ENCODE measurements around the gene ASPG. TPM values are rescaled to one million over a fixed set of nuclear protein-coding genes. Genes with fewer than 3 reads are reported as not detected.

ASPG gene
- total RNA-seq, 1 donor from 2014 or later, result 4.6 TPM

DNA sequence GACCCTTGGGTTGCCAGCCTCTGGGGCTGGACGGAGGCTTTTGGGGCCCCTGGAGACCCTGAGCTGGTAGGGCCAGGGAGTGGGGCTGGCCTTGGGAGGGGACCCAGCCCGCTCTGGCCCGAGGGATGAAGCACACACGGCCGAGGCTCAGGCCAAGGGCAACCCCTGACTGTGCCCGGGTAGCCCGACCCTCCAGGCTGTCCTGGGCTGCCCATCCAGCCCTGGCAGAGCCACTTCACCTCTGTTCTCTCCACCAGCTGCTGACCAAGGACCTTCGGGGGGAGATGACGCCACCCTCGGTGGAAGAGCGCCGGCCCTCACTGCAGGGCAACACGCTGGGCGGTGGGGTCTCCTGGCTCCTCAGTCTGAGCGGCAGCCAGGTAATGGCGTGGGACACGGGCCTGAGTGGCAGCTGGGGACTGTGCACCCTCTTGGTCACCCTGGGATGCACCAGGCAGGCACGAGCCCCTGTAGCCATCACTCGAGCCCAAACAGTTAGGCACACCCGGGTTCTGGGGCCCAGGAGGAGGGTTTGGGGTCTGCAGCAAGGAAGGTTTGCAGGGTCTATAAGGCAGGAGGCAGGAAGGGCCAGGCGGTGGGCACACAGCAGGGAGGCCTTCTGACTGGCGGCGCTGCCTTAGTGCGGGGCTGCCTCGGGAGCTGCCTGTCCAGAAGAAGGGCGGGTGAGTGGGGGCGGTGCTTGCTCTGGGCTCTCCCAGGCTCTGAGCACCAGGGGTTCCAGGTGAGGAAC lies 19.7 kb downstream of the ASPG start:
- no peaks in the 10 kb centered on the region for H3K36me3 ChIP-seq
- intact Hi-C loops (cut with DNase I), result no loop called here
- ATAC-seq (peak in 1 of 2 donors; percentile 5), DNase-seq (peak; percentile 53)
- no peak overlapping the region for H3K27ac ChIP-seq
- TF ChIP-seq, protein P1, sequence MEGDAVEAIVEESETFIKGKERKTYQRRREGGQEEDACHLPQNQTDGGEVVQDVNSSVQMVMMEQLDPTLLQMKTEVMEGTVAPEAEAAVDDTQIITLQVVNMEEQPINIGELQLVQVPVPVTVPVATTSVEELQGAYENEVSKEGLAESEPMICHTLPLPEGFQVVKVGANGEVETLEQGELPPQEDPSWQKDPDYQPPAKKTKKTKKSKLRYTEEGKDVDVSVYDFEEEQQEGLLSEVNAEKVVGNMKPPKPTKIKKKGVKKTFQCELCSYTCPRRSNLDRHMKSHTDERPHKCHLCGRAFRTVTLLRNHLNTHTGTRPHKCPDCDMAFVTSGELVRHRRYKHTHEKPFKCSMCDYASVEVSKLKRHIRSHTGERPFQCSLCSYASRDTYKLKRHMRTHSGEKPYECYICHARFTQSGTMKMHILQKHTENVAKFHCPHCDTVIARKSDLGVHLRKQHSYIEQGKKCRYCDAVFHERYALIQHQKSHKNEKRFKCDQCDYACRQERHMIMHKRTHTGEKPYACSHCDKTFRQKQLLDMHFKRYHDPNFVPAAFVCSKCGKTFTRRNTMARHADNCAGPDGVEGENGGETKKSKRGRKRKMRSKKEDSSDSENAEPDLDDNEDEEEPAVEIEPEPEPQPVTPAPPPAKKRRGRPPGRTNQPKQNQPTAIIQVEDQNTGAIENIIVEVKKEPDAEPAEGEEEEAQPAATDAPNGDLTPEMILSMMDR (IDR thresholded peaks at IDR 0.05), result no peak
- peaks cover 4% of the 10 kb centered on the region for H3K27me3 ChIP-seq (ENCODE audit: low read depth)
- H3K9me3 ChIP-seq, result no peaks in the 10 kb centered on the region
- peaks cover 12% of the 10 kb centered on the region for H3K4me1 ChIP-seq
- H3K4me3 ChIP-seq, result no peak overlapping the region

DNA sequence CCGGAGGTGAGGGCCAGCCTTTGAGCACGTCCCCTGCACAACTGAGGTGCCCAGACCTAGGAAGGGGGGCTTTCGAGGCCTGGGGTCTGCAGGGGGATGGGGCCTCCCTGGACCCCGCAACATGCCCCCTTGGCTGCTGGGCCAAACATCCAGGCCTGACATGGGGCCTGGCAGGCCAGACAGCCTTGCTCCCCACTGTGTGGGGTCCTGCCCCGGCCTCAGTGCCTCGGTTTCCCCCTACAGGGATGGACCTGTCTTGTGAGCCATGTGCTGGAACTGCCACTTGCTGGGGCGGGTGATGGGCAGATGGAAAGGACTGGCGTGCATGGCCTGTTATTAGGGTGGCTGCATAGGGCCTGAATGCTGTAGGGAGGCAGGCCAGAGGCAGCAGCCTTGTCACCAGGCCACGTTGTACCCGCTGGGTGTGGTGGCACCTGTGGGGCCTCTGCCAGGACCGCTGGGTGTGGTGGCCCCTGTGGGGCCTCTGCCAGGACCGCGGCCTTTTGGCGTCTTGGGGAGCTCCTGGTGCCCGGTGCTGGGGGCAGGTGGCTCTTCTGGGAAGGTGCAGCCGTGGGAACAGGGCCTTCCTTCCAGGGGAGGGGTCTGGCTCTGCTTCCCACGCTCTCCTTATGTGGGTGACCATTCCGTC lies 20.4 kb downstream of the ASPG start:
- intact Hi-C loops (cut with DNase I), result no loop called here
- H3K27me3 ChIP-seq (ENCODE audit: low read depth), result peaks cover 4% of the 10 kb centered on the region
- no peak overlapping the region for H3K4me3 ChIP-seq
- peaks cover 8% of the 10 kb centered on the region for H3K4me1 ChIP-seq
- H3K9me3 ChIP-seq, result no peaks in the 10 kb centered on the region
- DNase-seq, result no peak
- H3K36me3 ChIP-seq, result no peaks in the 10 kb centered on the region
- TF ChIP-seq, protein P1 (IDR thresholded peaks at IDR 0.05), result no peak
- no peak for ATAC-seq
- H3K27ac ChIP-seq, result no peak overlapping the region

DNA sequence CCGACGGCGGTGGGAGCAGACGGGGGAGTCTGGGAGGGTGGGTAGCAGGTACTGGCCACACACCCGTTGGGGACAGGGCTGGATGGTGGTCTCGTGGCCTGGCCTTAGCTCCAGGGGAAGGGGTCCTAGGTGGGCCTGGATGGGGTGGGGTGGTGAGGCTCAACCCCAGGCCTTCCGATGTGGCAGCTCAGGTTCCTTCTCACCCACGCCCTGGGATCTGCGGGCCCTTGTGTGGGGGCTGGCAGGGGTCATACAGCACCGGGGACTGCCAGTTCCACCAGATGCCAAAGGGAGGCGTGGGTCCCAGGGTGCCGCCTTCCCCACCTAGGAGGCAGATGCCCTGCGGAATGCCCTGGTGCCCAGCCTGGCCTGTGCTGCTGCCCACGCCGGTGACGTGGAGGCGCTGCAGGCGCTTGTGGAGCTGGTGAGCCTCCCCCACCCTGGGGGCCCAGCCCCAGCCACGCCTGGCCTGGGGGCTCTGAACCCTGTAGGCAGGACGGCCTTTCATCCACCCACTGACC lies 21.0 kb downstream of the ASPG start:
- H3K4me3 ChIP-seq, result no peak overlapping the region
- TF ChIP-seq, protein P1 (IDR thresholded peaks at IDR 0.05), result no peak
- peaks cover 8% of the 10 kb centered on the region for H3K4me1 ChIP-seq
- H3K27ac ChIP-seq, result no peak overlapping the region
- no peaks in the 10 kb centered on the region for H3K9me3 ChIP-seq
- DNase-seq (no peak), ATAC-seq (no peak)
- H3K27me3 ChIP-seq (ENCODE audit: low read depth), result peaks cover 4% of the 10 kb centered on the region
- no peaks in the 10 kb centered on the region for H3K36me3 ChIP-seq
- intact Hi-C loops (cut with DNase I), result no loop called here

DNA sequence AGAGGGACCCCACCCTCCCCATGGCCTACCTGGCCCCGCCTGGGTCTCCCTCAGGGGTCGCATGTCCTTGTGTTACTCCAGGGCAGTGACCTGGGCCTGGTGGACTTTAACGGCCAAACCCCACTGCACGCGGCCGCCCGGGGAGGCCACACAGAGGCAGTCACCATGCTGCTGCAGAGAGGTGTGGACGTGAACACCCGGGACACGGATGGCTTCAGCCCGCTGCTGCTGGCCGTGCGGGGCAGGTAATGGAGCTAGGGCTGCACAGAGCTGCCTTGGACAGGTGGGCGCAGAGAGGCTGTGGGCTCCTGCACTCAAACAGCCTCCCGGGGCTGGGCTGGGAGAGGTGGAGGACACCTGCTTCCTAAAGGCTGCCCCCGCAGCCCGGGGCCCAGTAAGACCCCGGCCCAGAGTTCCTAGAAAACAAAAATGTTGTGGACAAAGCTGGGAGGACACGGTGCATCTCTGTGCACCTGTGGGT lies 21.6 kb downstream of the ASPG start:
- Histone ChIP-seq H3K27me3 (ENCODE audit: low read depth) (peaks cover 4% of the 10 kb centered on the region), H3K9me3 (no peaks in the 10 kb centered on the region), H3K4me3 (no peak overlapping the region), H3K27ac (no peak overlapping the region), H3K4me1 (peaks cover 8% of the 10 kb centered on the region), H3K36me3 (no peaks in the 10 kb centered on the region)
- intact Hi-C loops (cut with DNase I), result no loop called here
- TF ChIP-seq, protein P1 (IDR thresholded peaks at IDR 0.05), result no peak
- no peak for DNase-seq
- no peak for ATAC-seq

DNA sequence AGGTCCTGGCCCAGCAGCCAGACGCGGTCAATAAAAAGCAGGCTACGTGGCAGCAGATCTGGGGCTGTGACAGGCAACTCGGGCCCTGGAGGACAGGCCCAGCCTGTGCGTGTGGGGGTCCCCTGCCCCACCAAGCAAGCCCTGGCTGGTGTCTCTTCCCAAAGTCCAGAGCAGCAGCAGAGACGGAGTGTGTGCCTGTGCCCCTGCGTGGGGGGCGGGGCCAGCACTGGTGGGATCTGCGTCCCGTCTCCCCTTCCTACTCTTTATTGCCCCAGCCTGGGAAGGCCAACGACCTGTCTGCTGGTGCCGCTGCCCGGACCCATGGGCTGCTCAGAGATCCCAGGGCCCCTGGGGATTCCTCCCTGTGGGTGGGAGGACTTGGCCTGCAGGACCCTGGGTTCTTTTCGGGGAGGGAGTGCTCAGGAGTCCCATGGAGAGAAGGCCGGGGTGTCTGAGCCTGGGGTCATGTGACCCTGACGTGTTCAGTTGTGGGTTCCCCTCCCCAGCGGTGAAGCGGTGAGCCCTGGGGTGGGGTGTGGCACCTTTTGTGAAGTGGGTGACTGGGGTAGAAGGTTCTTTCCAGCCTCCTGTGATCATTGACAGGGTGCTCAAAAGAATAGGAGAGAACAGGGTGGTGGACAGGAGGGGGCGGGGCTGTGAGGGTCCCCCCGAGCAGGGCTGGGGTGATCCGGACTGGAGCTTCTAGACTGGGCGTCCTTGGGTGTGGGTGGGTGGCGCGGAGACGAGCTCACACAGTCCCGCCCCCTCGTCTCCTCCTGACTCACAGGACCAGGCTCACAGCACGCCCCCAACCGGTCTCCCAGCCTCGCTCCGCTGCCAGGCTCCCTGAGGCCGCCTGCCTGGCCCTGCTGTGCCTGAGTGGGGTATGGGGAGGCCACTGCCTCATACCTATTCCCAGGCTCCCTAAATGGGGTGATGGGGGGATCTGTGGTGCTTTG lies 22.4 kb downstream of the ASPG start:
- no peak overlapping the region for H3K27ac ChIP-seq
- peaks cover 8% of the 10 kb centered on the region for H3K4me1 ChIP-seq
- no peaks in the 10 kb centered on the region for H3K36me3 ChIP-seq
- no peaks in the 10 kb centered on the region for H3K9me3 ChIP-seq
- peak; percentile 1 to 26 for ATAC-seq
- peaks cover 4% of the 10 kb centered on the region for H3K27me3 ChIP-seq (ENCODE audit: low read depth)
- no peak overlapping the region for H3K4me3 ChIP-seq
- TF ChIP-seq, protein P1 (IDR thresholded peaks at IDR 0.05), result no peak
- intact Hi-C loops (cut with DNase I), result no loop called here
- DNase-seq, result peak; percentile 54

Measured in lower lobe of right lung (tissue), 2 donors.